Testis (tissue), 3 donors: ENCODE results near the gene PPM1J. TPM values are rescaled to one million over a fixed set of nuclear protein-coding genes. Genes with fewer than 3 reads are reported as not detected.

Source experiments
- DNase-seq: peaks from one replicate; pipeline ENCODE4 v3.0.0-alpha.2; 2019
- H3K27ac ChIP-seq, 2 donors: fragments of 200-600 bp; sonication (generic); one replicate each; pipeline ENCODE4 v1.5.1; 2019
- H3K27me3 ChIP-seq: fragments of 200-600 bp; sonication (generic); one replicate; pipeline ENCODE4 v1.5.1; 2019
- H3K36me3 ChIP-seq: fragments of 200-600 bp; sonication (generic); one replicate; pipeline ENCODE4 v1.5.1; 2017; ENCODE audit warnings: low read depth; ENCODE audit errors: missing control alignments
- H3K4me1 ChIP-seq: fragments of 200-600 bp; sonication (generic); one replicate; pipeline ENCODE4 v1.5.1; 2019
- H3K4me3 ChIP-seq, 2 donors: fragments of 200-600 bp; sonication (generic); one replicate each; pipeline ENCODE4 v1.5.1; 2017 to 2019
- H3K9me3 ChIP-seq: fragments of 200-600 bp; sonication (generic); one replicate; pipeline ENCODE4 v1.5.1; 2017
- POLR2A ChIP-seq: fragments of 450-650 bp; IDR thresholded peaks from one replicate; pipeline ENCODE4 v1.6.1; 2017; ENCODE audit warnings: antibody characterized with exemption, mild to moderate bottlenecking, moderate library complexity
- WGBS, 2 donors: methylation state at CpG; one replicate each; pipeline ENCODE4 v1.1.5; 2018; 5-methylcytosine and 5-hydroxymethylcytosine counted together
- intact Hi-C: fragments of 100-400 bp; cut with DNase I; formaldehyde crosslinking; loops from one replicate; pipeline ENCODE4 v1.15.1; 2023; ENCODE audit warnings: low total_unique reads
- polyA plus RNA-seq: library from polyadenylated mRNA; stranded (reverse); fragments of 350-450 nt; fragmentation: Illumina TruSeq; extraction: RNeasy Lipid Tissue Mini Kit (QIAGEN cat#74804); gene quantifications from one replicate; pipeline ENCODE4 v1.2.3, GENCODE V29; 2014; ENCODE audit warnings: low read depth, low replicate concordance; ENCODE audit not compliant: insufficient read depth
- total RNA-seq, 2 donors: library from RNA; depleted of rRNA; stranded (reverse); fragments of >200 nt; gene quantifications; one replicate each; pipeline ENCODE4 v1.2.3, GENCODE V29; 2016
- TF ChIP-seq, protein P1 (sequence below), 3 experiments: fragments of 450-650 bp in 2 of 3; fragments of 200-600 bp in 1 of 3; sonication (generic) in 1 of 3; IDR thresholded peaks; one replicate each; pipeline ENCODE4 v1.5.1; 2016 to 2019; ENCODE audit warnings: antibody characterized with exemption in 3 of 3, mild to moderate bottlenecking in 2 of 3, moderate library complexity in 1 of 3

Gene PPM1J
- total and polyA plus RNA-seq, 3 donors from 2014 or later: 45.5 to 88.7 (median 69.5) TPM

DNA sequence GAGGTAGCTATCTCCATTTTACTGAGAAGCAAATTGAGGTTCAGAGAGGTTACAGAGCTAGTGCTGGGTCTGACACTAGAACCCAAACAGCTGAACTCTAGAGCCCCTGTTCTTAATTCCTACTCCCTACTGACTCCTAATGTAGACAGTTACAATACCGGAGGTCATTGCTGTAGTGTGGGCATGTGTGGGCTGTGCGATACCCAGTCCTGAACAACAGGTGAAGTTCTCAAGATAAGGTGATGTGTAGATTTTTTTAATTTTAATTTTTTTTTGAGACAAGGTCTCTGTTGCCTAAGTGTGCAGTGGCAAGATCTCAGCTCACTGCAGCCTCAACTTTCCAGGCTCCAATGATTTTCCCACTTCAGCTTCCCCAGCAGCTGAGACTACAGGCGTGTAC lies 6.6 kb downstream of the PPM1J start:
- Histone ChIP-seq H3K9me3 (no peaks in the 10 kb centered on the region), H3K4me1 (peaks cover 30% of the 10 kb centered on the region), H3K4me3 (no peak overlapping the region), H3K27me3 (no peaks in the 10 kb centered on the region), H3K36me3 (no peaks in the 10 kb centered on the region), H3K27ac (no peak overlapping the region)
- intact Hi-C loops: loop anchor here (5.0 kb wide), 2 partner anchors 206 to 311 kb away; partner anchors contain the start of gene CTTNBP2NL
- DNase-seq: no peak
- no peak for TF ChIP-seq POLR2A
- TF ChIP-seq, protein P1, sequence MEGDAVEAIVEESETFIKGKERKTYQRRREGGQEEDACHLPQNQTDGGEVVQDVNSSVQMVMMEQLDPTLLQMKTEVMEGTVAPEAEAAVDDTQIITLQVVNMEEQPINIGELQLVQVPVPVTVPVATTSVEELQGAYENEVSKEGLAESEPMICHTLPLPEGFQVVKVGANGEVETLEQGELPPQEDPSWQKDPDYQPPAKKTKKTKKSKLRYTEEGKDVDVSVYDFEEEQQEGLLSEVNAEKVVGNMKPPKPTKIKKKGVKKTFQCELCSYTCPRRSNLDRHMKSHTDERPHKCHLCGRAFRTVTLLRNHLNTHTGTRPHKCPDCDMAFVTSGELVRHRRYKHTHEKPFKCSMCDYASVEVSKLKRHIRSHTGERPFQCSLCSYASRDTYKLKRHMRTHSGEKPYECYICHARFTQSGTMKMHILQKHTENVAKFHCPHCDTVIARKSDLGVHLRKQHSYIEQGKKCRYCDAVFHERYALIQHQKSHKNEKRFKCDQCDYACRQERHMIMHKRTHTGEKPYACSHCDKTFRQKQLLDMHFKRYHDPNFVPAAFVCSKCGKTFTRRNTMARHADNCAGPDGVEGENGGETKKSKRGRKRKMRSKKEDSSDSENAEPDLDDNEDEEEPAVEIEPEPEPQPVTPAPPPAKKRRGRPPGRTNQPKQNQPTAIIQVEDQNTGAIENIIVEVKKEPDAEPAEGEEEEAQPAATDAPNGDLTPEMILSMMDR (IDR thresholded peaks at IDR 0.05): no peak
- 92 to 95% methylated on average over 3 of the region's 3 CpGs for WGBS, 2 donors

DNA sequence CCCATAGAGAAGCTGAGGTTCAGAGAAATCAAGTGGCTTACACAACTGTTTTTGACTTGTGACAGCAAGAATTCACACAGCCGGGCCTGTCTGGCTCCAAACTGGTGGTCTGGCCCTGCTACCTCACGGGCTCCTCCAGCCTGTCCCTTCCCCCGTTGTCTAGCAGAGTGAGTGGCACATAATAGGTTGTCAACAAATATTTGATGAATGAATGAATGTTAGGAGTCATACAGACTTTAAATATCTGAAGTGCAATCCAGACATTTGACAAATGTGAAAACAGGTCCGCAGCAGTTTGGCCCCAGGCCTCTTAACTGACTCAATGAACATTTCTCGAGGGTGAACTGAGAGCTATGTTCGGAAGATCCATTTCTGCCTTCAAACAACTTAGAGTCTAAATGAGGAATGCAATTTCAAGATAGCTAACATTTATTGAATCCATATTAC lies 7.1 kb downstream of the PPM1J start:
- no peak for TF ChIP-seq POLR2A
- TF ChIP-seq, protein P1 (IDR thresholded peaks at IDR 0.05): no peak
- WGBS, 2 donors: 67 to 79% methylated on average over 6 of the region's 6 CpGs

DNA sequence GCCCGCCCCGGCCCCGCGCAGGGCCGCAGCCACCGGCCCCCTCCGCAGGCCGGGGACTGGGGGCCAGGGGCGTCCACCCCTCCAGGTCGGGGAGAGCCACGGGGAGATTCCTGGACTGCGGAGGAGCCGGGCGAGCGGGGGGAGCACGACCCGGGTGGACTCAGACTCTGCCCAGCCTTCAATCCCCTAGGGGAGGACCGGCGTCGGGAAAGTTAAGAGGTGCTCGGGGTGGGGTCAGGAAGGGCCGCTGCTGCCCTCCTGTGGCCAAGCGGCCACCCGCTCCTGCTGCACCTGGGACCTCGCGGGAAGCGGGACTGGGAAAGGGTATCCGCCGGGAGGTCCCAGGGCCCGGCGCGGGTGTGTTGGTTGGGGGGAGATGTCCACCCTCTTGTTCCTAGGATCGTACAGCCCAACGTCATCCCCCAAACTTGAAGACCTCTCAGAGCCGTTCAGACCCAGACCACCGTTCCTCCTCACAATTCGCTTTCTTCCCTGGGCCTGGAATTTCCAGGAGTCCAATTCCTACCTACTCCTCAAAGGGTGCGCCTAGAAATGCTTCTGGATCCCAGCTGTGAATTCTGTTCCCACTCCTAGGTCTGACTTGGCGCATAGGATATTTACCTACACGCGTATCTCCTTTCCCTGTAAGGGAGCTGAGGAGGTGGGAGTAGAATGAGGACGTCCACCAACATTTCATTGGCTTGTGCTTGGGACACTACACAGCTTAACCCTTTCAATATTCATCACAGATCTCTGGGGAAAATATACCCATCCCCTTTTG lies 7.7 kb downstream of the PPM1J start:
- Histone ChIP-seq H3K27ac (peak overlapping the region; percentile 50 to 97), H3K36me3 (no peaks in the 10 kb centered on the region), H3K9me3 (no peaks in the 10 kb centered on the region), H3K27me3 (no peaks in the 10 kb centered on the region), H3K4me1 (peaks cover 40% of the 10 kb centered on the region), H3K4me3 (peak overlapping the region; percentile 92 to 96)
- intact Hi-C loops: loop anchor here (2.0 to 5.0 kb wide), 3 partner anchors 89 to 310 kb away; partner anchors contain the start of genes CAPZA1, CTTNBP2NL and ST7L
- DNase-seq: peak; percentile 93
- WGBS, 2 donors: 4 to 12% methylated on average over 9 to 25 of the region's 42 CpGs
- TF ChIP-seq, protein P1 (IDR thresholded peaks at IDR 0.05): peak; percentile 81 to 90 (median 89)
- TF ChIP-seq POLR2A: no peak

More for the DNA sequence above, 7.1 kb downstream of the PPM1J start:
- no peak for DNase-seq
- H3K4me3 ChIP-seq: peak overlapping the region in 1 of 2 donors; percentile 96
- no peaks in the 10 kb centered on the region for H3K36me3 ChIP-seq
- H3K9me3 ChIP-seq: no peaks in the 10 kb centered on the region
- H3K27me3 ChIP-seq: no peaks in the 10 kb centered on the region
- intact Hi-C loops: loop anchor here (5.0 kb wide), 2 partner anchors 206 to 311 kb away; partner anchors contain the start of gene CTTNBP2NL
- peaks cover 33% of the 10 kb centered on the region for H3K4me1 ChIP-seq
- peak overlapping the region in 1 of 2 donors; percentile 97 for H3K27ac ChIP-seq

DNA sequence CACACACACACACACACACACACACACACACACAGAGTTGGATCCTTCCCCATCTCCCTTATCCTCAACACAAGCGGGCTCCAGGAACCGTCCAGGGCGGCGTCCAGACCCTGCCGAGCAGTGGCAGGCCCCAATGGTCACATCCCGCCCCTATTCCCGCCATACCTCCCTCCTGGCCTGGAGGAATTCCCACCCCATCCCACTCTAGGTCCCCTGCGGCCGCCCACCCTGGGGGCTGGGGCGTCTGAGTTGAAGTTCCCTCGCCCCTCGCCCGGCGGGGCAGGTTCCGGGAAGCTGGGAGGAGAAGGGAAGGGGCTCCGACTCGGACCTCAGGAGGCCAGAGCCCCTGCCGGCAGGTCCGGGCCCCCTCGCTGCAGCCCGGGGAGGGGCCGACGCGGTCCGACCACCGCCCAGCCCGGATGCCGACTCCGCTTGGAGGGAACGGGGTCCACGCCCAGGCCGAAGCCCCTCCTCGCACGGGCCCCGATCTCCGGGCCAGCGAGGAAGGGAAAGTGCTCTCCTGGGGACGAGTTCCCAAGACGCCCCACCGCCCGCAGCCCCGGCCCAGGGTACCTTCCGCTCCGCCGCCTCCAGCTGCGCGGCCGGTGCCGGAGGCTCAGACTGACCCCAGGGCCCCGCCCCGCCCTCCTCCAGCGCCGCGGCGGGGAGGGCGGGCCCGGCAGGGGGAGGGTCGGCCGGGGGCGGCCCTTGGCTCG lies 8.5 kb downstream of the PPM1J start, which contains the start of gene RHOC:
Gene RHOC (minus strand): TSS at position 623 of the 716 bp plus-strand sequence. CDS start 3,328 bp downstream, outside the sequence.
- Histone ChIP-seq H3K36me3 (no peaks in the 10 kb centered on the region), H3K4me3 (peak within 1 kb of the TSS; percentile 92 to 96), H3K4me1 (peaks cover 45% of the 10 kb centered on the region), H3K27ac (peak within 1 kb of the TSS; percentile 97 to 98), H3K27me3 (no peaks in the 10 kb centered on the region), H3K9me3 (no peaks in the 10 kb centered on the region)
- WGBS, 2 donors: 0% methylated on average over 9 to 17 of the region's 61 CpGs
- DNase-seq: peak; percentile 75
- peak; percentile 80 for TF ChIP-seq POLR2A
- TF ChIP-seq, protein P1 (IDR thresholded peaks at IDR 0.05): no peak
- intact Hi-C loops: loop anchor here (2.0 to 5.0 kb wide), 3 partner anchors 88 to 309 kb away; partner anchors contain the start of genes CAPZA1, CTTNBP2NL and ST7L
